ENCODE results near the gene SOX11.

SOX11 gene

DNA sequence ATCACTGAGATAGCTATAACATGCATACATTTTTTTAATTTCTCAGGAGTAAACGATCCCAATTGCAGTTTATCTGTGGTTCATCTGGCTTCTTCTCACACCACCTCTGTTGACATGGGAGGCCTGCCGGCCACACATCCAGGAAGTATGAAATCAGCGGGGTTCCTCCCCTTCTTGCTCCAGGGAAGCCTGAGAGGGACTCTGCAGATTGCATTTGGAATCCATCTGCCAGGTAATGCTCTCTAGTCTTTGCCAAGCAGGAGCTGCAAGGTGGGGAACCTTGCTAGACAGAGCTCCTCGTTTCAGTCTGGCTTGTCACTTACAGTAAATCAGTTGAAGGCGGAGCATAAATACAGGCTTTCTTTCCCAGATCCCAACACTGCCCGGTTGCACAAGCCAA lies 49.9 kb downstream of the SOX11 start:
- Histone ChIP-seq H3K27me3 (ENCODE audit: insufficient read depth, poor library complexity, severe bottlenecking) (no peaks in the 10 kb centered on the region), H3K27ac (replicated peaks) (no peak overlapping the region), H3K4me3 (replicated peaks; ENCODE audit: insufficient read depth, low read length) (no peak overlapping the region)
- DNase-seq (ENCODE audit: low read depth in 1 of 2, low spot score in 1 of 2): no peak
- TF ChIP-seq GABPA (IDR thresholded peaks at IDR 0.05; ENCODE audit: low read depth) (no peak), POLR2AphosphoS5 (IDR thresholded peaks at IDR 0.05; ENCODE audit: low read depth) (no peak), SPI1 (IDR thresholded peaks at IDR 0.05; ENCODE audit: borderline replicate concordance, low read depth) (no peak)
- TF ChIP-seq, protein P1, sequence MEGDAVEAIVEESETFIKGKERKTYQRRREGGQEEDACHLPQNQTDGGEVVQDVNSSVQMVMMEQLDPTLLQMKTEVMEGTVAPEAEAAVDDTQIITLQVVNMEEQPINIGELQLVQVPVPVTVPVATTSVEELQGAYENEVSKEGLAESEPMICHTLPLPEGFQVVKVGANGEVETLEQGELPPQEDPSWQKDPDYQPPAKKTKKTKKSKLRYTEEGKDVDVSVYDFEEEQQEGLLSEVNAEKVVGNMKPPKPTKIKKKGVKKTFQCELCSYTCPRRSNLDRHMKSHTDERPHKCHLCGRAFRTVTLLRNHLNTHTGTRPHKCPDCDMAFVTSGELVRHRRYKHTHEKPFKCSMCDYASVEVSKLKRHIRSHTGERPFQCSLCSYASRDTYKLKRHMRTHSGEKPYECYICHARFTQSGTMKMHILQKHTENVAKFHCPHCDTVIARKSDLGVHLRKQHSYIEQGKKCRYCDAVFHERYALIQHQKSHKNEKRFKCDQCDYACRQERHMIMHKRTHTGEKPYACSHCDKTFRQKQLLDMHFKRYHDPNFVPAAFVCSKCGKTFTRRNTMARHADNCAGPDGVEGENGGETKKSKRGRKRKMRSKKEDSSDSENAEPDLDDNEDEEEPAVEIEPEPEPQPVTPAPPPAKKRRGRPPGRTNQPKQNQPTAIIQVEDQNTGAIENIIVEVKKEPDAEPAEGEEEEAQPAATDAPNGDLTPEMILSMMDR (IDR thresholded peaks at IDR 0.05; ENCODE audit: insufficient read depth, low read length): no peak
- TF ChIP-seq, protein P2, sequence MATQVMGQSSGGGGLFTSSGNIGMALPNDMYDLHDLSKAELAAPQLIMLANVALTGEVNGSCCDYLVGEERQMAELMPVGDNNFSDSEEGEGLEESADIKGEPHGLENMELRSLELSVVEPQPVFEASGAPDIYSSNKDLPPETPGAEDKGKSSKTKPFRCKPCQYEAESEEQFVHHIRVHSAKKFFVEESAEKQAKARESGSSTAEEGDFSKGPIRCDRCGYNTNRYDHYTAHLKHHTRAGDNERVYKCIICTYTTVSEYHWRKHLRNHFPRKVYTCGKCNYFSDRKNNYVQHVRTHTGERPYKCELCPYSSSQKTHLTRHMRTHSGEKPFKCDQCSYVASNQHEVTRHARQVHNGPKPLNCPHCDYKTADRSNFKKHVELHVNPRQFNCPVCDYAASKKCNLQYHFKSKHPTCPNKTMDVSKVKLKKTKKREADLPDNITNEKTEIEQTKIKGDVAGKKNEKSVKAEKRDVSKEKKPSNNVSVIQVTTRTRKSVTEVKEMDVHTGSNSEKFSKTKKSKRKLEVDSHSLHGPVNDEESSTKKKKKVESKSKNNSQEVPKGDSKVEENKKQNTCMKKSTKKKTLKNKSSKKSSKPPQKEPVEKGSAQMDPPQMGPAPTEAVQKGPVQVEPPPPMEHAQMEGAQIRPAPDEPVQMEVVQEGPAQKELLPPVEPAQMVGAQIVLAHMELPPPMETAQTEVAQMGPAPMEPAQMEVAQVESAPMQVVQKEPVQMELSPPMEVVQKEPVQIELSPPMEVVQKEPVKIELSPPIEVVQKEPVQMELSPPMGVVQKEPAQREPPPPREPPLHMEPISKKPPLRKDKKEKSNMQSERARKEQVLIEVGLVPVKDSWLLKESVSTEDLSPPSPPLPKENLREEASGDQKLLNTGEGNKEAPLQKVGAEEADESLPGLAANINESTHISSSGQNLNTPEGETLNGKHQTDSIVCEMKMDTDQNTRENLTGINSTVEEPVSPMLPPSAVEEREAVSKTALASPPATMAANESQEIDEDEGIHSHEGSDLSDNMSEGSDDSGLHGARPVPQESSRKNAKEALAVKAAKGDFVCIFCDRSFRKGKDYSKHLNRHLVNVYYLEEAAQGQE (IDR thresholded peaks at IDR 0.05; ENCODE audit: insufficient replicate concordance, low read depth): no peak

DNA sequence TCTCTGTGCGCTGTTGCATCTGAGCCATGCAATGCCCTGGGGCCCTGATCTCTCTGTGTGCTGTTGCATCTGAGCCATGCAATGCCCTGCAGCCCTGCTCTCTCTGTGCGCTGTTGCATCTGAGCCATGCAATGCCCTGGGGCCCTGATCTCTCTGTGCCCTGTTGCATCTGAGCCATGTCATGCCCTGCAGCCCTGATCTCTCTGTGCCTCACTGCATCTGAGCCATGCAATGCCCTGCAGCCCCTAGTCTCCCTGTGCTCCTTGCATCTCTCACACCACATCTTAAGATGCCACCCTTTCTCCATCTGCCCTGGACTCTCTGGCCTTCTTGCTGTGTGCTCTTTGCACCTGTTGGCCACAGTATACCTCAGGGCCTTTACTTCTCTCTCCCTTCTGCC lies 56.2 kb downstream of the SOX11 start:
- no peaks in the 10 kb centered on the region for H3K27me3 ChIP-seq (ENCODE audit: insufficient read depth, poor library complexity, severe bottlenecking)
- TF ChIP-seq, protein P1 (IDR thresholded peaks at IDR 0.05; ENCODE audit: insufficient read depth, low read length): no peak
- TF ChIP-seq SPI1 (IDR thresholded peaks at IDR 0.05; ENCODE audit: borderline replicate concordance, low read depth) (no peak), GABPA (IDR thresholded peaks at IDR 0.05; ENCODE audit: low read depth) (no peak), POLR2AphosphoS5 (IDR thresholded peaks at IDR 0.05; ENCODE audit: low read depth) (no peak)
- TF ChIP-seq, protein P2 (IDR thresholded peaks at IDR 0.05; ENCODE audit: insufficient replicate concordance, low read depth): no peak
- no peak for DNase-seq (ENCODE audit: low read depth in 1 of 2, low spot score in 1 of 2)
- no peak overlapping the region for H3K4me3 ChIP-seq (replicated peaks; ENCODE audit: insufficient read depth, low read length)
- H3K27ac ChIP-seq (replicated peaks): no peak overlapping the region

DNA sequence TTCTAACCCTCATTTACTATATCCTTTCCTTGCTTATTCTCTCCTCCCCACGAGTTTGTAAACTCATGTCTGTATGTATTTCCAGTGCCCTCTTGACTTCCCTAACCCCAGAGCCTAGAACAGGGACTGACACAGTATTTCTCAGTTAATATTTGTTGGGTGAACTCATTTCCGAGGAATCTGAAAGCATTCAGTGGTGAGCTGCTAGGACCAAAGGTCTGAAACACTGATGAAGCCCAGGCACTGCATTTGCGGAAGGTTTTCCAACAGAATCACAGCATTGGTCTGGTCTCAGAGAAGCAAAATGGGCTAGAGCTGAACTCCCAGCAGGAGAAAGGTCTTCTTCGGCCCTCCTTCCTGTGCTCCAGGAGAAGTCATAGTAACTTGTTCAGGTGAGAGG lies 56.8 kb downstream of the SOX11 start:
- H3K27ac ChIP-seq (replicated peaks): no peak overlapping the region
- H3K27me3 ChIP-seq (ENCODE audit: insufficient read depth, poor library complexity, severe bottlenecking): no peaks in the 10 kb centered on the region
- DNase-seq (ENCODE audit: low read depth in 1 of 2, low spot score in 1 of 2): no peak
- TF ChIP-seq GABPA (IDR thresholded peaks at IDR 0.05; ENCODE audit: low read depth) (no peak), SPI1 (IDR thresholded peaks at IDR 0.05; ENCODE audit: borderline replicate concordance, low read depth) (no peak), POLR2AphosphoS5 (IDR thresholded peaks at IDR 0.05; ENCODE audit: low read depth) (no peak)
- TF ChIP-seq, protein P1 (IDR thresholded peaks at IDR 0.05; ENCODE audit: insufficient read depth, low read length): no peak
- TF ChIP-seq, protein P2 (IDR thresholded peaks at IDR 0.05; ENCODE audit: insufficient replicate concordance, low read depth): no peak
- no peak overlapping the region for H3K4me3 ChIP-seq (replicated peaks; ENCODE audit: insufficient read depth, low read length)

Data from HL-60 (cell line).